Cerebellar nuclear complex (tissue), 1 donor: ENCODE measurements around the gene BMP10.

Source experiments
- DNase-seq, 2 experiments: peaks; one replicate each; lab custom pipeline; 2025; lab: John Stamatoyannopoulos, UW

Gene BMP10

GRCh38 chr2:68889500-68889899, 18.3 kb upstream of the BMP10 start:
- no peak for DNase-seq

- DNase-seq: no peak
Measured at GRCh38 chr2:68889021-68889420, 17.8 kb upstream of the BMP10 start.

DNA sequence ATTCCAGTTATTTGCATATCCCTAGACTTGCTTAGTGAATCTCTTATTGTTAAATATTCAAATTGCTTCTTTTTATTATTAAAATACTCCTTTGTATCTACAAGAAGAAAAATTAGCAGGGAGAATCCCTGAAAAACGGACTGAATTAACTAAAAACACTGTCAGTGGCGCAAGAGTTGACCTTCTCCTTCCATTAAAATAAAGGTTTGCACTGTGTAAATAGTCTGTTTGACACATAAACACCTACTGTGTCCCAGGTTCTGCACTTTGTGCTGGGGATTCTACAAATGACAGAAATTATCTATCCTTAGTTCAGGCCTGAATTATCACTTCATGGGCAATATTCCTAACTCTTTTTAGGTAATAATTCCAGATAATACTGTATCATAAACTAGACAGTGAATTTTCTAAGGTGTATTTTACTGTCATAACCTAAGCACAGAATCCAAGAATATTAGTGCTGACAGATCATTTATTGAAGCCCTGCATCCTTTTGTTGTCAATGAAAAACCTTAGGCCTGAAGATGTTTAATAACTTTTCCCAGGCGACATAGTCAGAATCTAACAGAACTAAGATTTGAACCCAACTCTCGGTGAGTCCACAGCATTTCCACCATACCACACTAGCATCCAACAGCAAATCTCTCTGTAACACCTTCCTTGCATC, 17.0 kb upstream of the BMP10 start:
- DNase-seq: no peak

GRCh38 chr2:68885811-68886075, 14.5 kb upstream of the BMP10 start:
- DNase-seq: no peak

DNA sequence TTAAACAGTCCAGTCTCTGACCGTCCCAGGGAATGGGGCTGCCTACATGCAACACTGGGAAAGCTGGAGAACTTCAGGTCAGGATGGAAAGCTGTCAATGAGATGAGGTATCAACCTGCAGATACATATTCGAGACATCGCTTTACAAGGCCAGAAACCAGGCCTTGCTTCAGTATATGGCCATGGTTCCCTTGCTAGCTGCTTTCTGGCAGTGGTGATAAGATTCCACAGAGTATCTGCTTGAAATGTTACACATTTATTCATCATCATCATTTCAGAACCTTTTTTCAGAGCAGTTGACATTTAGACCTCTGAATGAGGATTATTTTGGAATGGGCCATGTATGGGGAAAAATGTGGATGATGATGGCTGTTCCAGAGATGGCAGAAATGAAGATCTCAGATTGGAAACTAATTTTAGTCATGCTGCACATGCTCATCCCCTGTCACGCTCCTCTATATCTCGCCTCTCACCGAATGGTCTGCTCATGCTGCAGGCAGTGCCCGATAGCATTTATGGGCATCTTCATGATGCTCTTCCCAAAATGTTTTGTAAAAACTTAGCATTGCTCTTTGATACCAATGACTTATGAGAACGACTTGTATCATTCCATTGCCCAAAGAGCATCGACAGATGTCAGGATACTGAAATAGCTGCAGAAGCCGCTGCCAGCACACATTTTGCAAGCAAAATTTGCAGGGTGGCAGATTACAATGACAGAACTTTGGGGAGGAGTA, 14.0 kb upstream of the BMP10 start:
- no peak for DNase-seq

- DNase-seq: no peak
Measured at GRCh38 chr2:68880213-68880612, 9.0 kb upstream of the BMP10 start.

GRCh38 chr2:68879296-68879695, 8.1 kb upstream of the BMP10 start:
- DNase-seq: no peak

DNA sequence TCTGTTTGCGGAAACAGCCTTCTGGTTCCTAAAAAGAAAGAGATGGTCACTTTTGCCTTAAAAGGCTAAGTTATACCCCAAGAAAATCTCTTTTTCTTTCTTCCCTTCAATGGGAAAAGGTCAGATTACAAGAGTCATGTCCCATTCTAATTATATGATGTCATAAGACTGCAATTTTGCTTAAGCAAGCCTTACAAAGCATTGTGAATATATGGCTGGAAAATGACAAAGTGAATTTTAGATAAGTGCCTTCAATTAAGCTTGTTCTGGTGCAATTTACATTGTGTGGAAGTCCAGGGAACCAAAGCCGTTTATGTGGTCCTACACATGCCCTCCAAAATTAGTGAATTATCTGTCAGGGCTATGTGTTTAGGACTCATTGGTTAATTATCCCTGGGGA, 7.6 kb upstream of the BMP10 start:
- DNase-seq: no peak

- DNase-seq: no peak
Measured at GRCh38 chr2:68878071-68878711, 7.0 kb upstream of the BMP10 start.

DNA sequence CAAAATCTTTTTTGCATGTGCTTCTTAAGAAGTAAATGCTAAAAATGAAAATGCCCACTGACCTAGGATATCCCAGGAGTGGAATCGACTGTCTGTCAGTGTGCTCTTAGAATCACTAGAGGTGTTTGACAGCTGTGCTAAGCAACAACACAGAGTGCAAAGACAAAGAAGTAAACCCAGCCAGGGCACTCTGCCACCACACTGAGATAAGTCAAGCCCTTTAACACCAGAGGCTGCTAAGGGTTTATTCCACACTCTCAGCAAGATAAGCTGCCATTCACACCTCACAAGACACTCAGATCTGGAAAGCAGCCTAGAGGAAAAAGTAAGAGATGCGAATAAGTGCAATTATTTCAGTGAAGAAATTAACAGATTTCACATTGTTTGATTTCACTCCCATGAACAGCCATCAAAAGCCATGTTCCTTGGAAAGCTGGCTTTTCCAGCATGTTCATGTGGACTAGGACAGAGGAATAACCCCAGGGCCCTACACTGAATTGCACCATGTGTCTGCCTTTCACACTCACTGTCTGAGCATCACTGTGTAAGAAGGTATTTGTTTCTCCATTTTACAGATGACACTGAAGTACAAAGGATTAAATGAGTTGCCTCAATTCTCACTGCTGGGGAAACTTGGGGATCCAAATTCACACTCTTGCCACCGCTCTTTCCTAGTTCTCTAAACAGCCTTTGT, 6.0 kb upstream of the BMP10 start:
- DNase-seq: no peak

- DNase-seq: no peak
Measured at GRCh38 chr2:68870215-68870614, 982 bp downstream of the BMP10 start.

GRCh38 chr2:68865108-68865507, 6.1 kb downstream of the BMP10 start:
- DNase-seq: no peak

GRCh38 chr2:68863996-68864395, 7.2 kb downstream of the BMP10 start:
- no peak for DNase-seq

DNA sequence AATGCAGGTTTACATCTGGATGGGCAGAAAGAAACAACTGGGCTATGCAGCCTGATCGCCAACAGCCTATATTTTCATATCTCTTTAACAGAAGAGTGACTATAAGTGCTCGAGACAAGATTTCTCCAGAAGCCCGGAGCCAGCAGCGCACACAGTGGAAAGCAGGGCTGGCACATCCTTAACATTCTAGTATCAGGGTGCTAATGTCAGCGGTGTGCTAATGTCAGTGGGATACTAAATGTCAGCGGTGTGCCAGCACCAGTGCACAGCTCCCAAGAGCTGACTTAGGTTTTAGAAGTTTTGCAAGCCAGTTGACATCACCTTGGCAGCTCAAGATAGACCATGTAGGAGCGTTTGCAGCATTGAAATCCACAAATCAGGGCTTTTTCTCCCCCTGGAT, 8.3 kb downstream of the BMP10 start:
- no peak for DNase-seq

GRCh38 chr2:68861330-68861729, 9.9 kb downstream of the BMP10 start:
- no peak for DNase-seq

- DNase-seq: no peak
Measured at GRCh38 chr2:68860111-68860510, 11.1 kb downstream of the BMP10 start.

- DNase-seq: no peak
Measured at GRCh38 chr2:68857855-68858456, 13.2 kb downstream of the BMP10 start.

DNA sequence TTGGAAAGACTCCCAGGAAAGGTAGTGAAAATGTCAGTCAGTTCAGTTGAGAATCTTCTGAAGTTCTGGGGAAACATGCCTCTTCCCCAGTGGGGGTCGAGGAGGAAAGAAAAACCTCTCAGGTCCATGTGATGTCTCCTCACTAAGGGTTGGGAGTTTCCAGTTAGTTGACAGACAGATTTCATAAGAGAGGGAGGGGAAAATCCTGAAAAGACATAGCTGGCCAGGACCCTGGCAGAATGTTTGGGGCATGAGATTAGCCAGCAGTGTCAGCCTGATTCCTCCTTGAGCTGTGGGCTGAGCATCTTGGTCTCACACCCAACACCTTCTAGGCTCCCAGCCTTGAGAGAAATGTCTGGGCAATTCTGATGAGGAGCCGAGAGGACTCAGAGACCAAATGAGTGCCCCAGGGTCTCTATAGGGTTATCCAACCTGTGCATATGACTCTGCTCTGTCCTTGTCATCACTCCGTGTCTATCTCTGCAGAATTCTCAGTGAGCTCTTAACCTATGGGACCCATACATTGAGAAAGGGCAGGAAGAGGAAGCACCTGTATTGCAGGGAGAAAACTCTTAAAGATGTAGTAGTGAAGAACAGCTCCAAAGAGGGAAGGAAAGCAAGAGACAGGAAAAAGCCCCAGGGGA, 13.9 kb downstream of the BMP10 start:
- DNase-seq: no peak

DNA sequence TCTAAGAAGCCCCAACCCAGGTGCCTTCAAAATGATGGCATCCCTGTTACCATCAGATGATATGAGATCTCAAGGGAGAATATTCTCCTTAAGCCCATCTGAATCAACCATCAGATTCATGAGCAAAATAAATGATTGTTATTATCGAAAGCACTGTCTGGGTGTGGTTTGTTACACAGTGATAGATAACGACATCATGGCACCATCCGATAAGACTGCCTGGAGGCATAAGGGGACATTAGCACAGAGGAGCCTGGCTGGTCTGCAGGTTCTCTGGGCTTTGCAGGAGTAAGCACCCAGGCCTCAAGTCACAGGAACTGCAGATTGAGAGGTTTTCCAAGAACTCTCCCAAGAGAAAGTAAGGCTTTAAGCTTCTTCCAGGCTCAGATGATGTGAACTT, 15.6 kb downstream of the BMP10 start:
- no peak for DNase-seq

DNA sequence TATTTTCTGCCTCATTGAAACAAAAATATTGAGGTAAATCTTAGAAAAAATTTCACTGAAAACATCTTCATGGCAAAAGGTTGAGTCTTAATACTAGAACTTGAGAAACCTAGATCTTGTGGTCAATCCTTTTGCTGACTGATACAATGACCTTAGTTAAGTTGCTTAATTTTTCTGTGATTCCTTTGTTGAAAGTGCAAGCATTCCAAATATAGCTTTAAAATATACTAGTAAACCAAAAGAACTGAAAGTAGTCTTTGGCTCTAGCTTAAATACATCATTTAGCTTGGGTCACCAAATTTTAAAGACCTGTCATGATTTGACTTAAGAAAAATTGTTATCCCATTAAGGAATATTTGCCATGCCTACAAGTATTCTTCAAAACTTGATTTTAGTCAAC, 16.7 kb downstream of the BMP10 start:
- DNase-seq: no peak

DNA sequence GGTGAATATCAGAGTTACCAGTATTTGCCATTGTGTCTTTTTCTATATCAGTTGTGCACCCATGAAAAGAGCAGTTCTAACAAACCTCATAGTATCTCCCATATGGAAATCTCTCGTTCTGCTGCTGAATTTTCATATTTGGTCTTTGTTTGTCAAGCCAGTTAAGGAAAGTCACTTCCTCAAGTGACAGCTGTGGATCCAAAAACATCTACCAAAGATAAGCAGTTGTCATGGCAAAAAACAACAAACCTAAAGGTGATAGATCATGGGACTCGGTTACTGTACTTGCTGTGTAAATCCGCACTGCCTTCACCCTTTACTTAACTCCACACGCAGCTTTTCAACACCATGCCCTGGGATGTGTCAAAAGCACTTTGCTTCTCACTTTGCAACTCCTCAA, 17.3 kb downstream of the BMP10 start:
- no peak for DNase-seq

GRCh38 chr2:68853035-68853434, 18.2 kb downstream of the BMP10 start:
- DNase-seq: no peak
